DOHH2 (cell line): ENCODE data around the gene GABRA5.

Experiments used
- H3F3A ChIP-seq: fragments of 200-600 bp; sonication (generic), shearing (Covaris generic); 2 replicates; pipeline ENCODE4 v1.6.0; 2016; ENCODE audit warnings: antibody characterized with exemption, mild to moderate bottlenecking; ENCODE audit not compliant: control insufficient read depth, insufficient read depth
- H3K27ac ChIP-seq: fragments of 200-600 bp; sonication (generic); 2 replicates; pipeline ENCODE4 v1.5.1; 2014; ENCODE audit warnings: low read depth, mild to moderate bottlenecking, low read length, moderate library complexity
- H3K27me3 ChIP-seq: fragments of 200-600 bp; sonication (generic); 2 replicates; pipeline ENCODE4 v1.6.1; 2014; ENCODE audit warnings: mild to moderate bottlenecking, low read length, mixed read lengths; ENCODE audit not compliant: control insufficient read depth
- H3K36me3 ChIP-seq: fragments of 200-600 bp; sonication (generic); 2 replicates; pipeline ENCODE4 v1.6.1; 2014; ENCODE audit warnings: mild to moderate bottlenecking, low read length, moderate library complexity, mixed read lengths; ENCODE audit not compliant: control insufficient read depth
- H3K4me1 ChIP-seq: fragments of 200-600 bp; sonication (generic); 2 replicates; pipeline ENCODE4 v1.6.1; 2014; ENCODE audit warnings: mild to moderate bottlenecking, low read length, mixed read lengths; ENCODE audit not compliant: control insufficient read depth
- H3K4me2 ChIP-seq: fragments of 200-600 bp; sonication (generic); 2 replicates; pipeline ENCODE4 v1.6.0; 2014; ENCODE audit warnings: mild to moderate bottlenecking, low read length, moderate library complexity
- H3K4me3 ChIP-seq: fragments of 200-600 bp; sonication (generic); 2 replicates; pipeline ENCODE4 v1.5.1; 2014; ENCODE audit warnings: mild to moderate bottlenecking, low read length, mixed read lengths
- H3K79me2 ChIP-seq: fragments of 200-600 bp; sonication (generic); 2 replicates; pipeline ENCODE4 v1.6.1; 2014; ENCODE audit warnings: mild to moderate bottlenecking, low read length, mixed read lengths; ENCODE audit not compliant: control insufficient read depth
- H3K9me2 ChIP-seq: fragments of 200-600 bp; sonication (generic); replicated peaks from 2 replicates; pipeline ENCODE4 v1.6.1; 2014; ENCODE audit warnings: mild to moderate bottlenecking, low read length, mixed read lengths; ENCODE audit not compliant: control insufficient read depth
- H3K9me3 ChIP-seq: fragments of 200-600 bp; sonication (generic); 2 replicates; pipeline ENCODE4 v1.6.1; 2014; ENCODE audit warnings: antibody characterized with exemption, low read length, mixed read lengths; ENCODE audit not compliant: control insufficient read depth, insufficient read depth
- H4K20me1 ChIP-seq: fragments of 200-600 bp; sonication (generic); 2 replicates; pipeline ENCODE4 v1.6.0; 2014; ENCODE audit warnings: low read depth, mild to moderate bottlenecking, antibody characterized with exemption, low read length, moderate library complexity; ENCODE audit not compliant: control insufficient read depth, insufficient read depth
- EZH2phosphoT487 ChIP-seq: fragments of 200-600 bp; sonication (generic); IDR thresholded peaks from 2 replicates; pipeline ENCODE4 v1.6.1; 2017; ENCODE audit warnings: borderline replicate concordance, mild to moderate bottlenecking, antibody characterized with exemption, low read length, moderate library complexity, mixed read lengths
- TF ChIP-seq, protein P1 (sequence below): fragments of 200-600 bp; sonication (generic); IDR thresholded peaks from one replicate; pipeline ENCODE4 v1.5.1; 2014; ENCODE audit warnings: antibody characterized with exemption, mild to moderate bottlenecking, low read depth, low read length; ENCODE audit not compliant: poor library complexity, severe bottlenecking

The GABRA5 gene

DNA sequence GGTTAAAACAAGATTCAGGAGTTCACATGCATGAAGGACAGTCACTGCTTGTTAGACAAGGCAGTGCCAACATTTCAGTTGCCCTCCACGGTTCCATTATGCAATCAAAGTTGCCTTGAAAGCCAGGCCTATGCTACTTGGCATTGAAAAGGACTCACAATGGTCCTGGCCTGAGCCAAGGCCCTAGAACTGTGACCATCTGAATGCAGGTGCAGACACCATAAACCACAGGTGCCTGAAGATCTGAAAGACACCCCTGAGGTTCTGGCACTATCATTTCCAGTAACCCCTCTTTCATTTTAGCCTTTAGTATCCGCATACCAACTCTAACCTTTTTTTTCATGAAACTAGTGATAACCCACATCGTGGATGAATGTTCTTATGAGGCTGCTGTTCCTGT, 2.8 kb downstream of the GABRA5 start:
- H3K4me3 ChIP-seq: no peak overlapping the region
- no peaks in the 10 kb centered on the region for H3K79me2 ChIP-seq
- peaks cover 5% of the 10 kb centered on the region; the same call in 1 of the 2 replicates for H3K9me3 ChIP-seq
- no peaks in the 10 kb centered on the region for H3K36me3 ChIP-seq
- no peak for TF ChIP-seq EZH2phosphoT487
- TF ChIP-seq, protein P1, sequence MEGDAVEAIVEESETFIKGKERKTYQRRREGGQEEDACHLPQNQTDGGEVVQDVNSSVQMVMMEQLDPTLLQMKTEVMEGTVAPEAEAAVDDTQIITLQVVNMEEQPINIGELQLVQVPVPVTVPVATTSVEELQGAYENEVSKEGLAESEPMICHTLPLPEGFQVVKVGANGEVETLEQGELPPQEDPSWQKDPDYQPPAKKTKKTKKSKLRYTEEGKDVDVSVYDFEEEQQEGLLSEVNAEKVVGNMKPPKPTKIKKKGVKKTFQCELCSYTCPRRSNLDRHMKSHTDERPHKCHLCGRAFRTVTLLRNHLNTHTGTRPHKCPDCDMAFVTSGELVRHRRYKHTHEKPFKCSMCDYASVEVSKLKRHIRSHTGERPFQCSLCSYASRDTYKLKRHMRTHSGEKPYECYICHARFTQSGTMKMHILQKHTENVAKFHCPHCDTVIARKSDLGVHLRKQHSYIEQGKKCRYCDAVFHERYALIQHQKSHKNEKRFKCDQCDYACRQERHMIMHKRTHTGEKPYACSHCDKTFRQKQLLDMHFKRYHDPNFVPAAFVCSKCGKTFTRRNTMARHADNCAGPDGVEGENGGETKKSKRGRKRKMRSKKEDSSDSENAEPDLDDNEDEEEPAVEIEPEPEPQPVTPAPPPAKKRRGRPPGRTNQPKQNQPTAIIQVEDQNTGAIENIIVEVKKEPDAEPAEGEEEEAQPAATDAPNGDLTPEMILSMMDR: no peak
- H3K4me1 ChIP-seq: no peaks in the 10 kb centered on the region
- no peaks in the 10 kb centered on the region for H4K20me1 ChIP-seq
- no peaks in the 10 kb centered on the region for H3F3A ChIP-seq
- H3K9me2 ChIP-seq: no peaks in the 10 kb centered on the region
- H3K27me3 ChIP-seq: no peaks in the 10 kb centered on the region
- H3K27ac ChIP-seq: no peak overlapping the region
- H3K4me2 ChIP-seq: no peak overlapping the region

DNA sequence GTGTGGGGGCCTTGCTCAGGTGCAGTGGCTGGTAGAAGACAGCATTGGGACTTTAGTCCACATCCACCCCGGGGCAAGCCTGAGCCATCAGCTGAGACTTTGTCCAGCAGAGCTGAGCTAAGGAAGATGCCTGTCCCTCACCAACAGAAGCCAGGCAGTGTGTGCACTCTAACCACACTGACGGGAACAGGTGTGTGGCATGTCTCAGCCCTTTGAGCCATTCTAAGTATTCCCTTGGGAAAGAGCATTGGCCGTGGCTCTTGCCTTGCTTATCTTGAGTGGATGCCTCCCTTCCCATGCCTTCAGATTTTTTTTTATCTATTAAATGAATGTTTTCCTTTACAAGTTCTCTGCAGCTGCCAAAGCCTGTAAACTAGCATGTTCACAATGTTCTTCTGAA, 3.5 kb downstream of the GABRA5 start:
- Histone ChIP-seq H3K9me3 (peaks cover 10% of the 10 kb centered on the region; the same call in 1 of the 2 replicates), H3K27ac (no peak overlapping the region), H3K27me3 (no peaks in the 10 kb centered on the region), H3K36me3 (no peaks in the 10 kb centered on the region), H3K4me2 (no peak overlapping the region), H4K20me1 (no peaks in the 10 kb centered on the region), H3K4me1 (no peaks in the 10 kb centered on the region), H3K9me2 (no peaks in the 10 kb centered on the region), H3K4me3 (no peak overlapping the region), H3K79me2 (no peaks in the 10 kb centered on the region), H3F3A (no peaks in the 10 kb centered on the region)
- TF ChIP-seq, protein P1: no peak
- TF ChIP-seq EZH2phosphoT487: no peak

DNA sequence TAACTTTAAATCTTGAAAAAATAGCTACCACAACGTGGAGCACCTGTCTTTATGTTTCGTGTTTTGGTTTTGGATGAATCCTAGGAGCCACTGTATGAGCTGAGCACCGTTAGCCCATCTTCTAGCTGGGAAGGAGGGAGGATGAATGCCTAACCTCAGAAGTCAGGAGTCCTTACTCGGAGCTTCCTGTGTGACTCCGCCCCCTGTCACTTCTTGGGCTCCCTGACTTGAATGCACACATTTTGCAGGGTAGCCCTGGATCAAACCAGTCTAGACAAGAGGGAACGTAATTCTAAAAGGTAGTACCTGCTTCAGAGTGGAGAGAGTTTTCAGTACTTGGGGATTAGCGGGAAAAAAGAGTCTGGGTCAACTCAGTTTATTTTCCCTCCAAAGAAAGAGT, 5.3 kb downstream of the GABRA5 start:
- Histone ChIP-seq H3K27ac (no peak overlapping the region), H3K27me3 (no peaks in the 10 kb centered on the region), H3K4me1 (no peaks in the 10 kb centered on the region), H4K20me1 (no peaks in the 10 kb centered on the region), H3K4me2 (no peak overlapping the region), H3K36me3 (no peaks in the 10 kb centered on the region), H3K9me2 (no peaks in the 10 kb centered on the region), H3K4me3 (no peak overlapping the region), H3K9me3 (peaks cover 6% of the 10 kb centered on the region; the same call in 1 of the 2 replicates), H3K79me2 (no peaks in the 10 kb centered on the region), H3F3A (no peaks in the 10 kb centered on the region)
- TF ChIP-seq, protein P1: no peak
- no peak for TF ChIP-seq EZH2phosphoT487
